Cerebellar cortex (tissue), 1 donor: ENCODE data around the gene TBC1D9.

ENCODE experiments used
- DNase-seq: peaks from one replicate; pipeline ENCODE4 v3.0.0-alpha.2; 2015; ENCODE audit warnings: low spot score

Gene TBC1D9

DNA sequence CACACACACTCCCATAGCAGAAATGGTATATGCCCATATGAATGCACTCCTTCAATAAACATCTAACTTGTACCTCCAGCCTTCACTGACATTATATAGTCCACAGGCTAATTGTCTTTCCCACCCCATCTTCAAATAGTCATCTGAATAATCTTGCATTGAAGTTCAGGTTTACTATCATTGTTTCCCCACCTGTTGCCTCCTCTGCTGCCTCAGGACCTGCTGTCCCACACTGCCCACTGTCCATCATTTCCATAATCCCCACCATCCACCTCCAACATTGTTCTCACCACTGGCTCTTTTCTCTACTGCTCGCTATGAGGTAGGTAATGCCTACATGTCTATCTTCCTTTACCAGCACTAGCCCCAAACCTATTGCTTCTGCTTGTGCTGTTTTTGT is 66.1 kb downstream of the TBC1D9 start:
- DNase-seq = no peak

DNA sequence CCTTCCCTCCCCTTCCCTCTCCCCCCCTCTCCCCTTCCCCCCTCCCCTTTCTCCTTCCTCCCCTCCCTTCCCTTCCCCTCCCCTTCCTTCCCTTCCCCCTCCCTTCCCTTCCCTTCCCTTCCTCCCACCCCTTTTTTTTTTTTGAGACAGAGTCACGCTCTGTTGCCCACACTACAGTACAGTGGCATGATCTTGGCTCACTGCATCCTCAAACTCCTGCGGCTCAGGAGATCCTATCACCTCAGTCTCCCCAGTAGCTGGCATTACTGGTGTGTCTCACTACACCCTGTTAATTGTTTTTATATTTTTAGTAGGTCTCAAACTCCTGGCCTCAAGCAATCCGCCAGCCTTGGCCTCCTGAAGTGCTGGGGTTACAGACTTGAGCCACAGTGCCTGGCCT is 66.6 kb downstream of the TBC1D9 start:
- DNase-seq = no peak

DNA sequence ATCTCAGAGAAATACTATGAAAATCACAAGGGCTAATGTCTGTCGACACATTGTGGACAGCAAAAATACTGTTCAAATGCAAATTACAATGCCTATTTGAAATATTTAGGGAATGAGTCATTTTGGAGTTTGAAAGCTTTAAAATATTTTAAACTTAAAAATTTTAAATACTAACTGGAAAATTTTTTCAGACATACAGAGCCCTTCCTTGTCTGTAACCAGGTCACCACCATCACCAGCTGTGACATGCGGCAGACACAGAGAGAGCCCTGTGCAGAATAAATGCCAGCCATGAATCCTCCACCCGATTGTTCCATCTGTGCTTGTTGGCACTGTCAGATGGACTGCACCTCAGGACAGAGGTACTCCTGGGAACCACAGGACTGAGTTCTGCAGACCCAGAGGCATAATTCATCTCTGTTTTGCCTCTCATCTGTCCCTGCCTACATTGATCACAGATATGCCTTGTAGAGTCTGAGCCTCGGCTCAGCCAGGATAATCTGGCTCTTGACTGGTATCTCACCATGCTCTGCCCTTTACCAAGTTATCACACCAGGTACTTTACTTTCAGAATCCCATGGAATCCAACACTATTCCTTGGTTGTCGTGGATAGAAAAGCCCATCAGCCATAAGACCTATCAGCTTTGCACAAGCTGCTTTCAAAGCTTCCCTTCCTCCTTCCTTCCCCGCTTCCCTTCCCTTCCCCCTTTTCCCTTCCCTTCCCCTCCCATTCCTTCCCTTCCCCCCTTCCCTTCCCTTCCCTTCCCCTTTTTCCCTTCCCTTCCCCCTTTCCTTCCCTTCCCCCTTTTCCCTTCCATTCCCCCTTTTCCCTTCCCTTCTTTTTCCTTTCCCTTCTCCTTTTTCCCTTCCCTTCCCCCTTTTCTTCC is 67.2 kb downstream of the TBC1D9 start:
- DNase-seq = peak; percentile 92

DNA sequence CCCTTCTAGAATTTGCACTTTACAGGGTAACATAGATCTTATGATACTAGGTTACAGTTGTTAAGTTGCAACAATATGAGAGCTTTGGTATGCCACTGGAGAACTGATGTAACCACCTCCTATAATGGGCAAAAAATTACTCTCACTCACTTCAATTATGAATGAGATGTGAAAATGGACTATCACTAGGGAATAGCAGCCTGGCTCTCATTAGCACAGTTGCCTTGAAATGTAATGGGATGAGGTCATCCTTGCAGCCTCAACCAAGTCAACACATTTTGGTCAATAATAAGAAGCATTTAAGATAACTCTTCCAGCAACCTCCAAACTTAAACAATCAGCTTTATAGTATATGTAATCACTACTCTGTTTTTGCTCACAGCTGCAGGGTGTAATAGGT is 69.4 kb downstream of the TBC1D9 start:
- peak; percentile 47 for DNase-seq

DNA sequence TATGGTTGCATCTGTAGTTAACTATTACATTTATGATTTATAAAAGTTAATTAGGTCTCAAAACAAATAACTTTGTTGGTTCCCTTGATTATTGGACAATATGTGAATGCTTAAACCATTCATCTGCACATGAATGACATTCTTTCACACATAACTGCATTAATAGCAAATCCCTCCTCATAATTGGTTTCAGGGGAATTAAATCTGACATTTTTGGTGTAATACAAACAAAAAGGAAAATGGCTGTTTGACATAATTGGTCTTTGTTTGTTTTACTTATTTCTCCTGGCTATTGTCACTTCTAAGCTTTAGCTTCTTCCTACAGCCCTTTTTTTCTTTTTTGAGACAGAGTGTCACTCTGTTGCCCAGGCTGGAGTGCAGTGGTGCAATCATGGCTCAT is 71.9 kb downstream of the TBC1D9 start:
- DNase-seq = no peak

DNA sequence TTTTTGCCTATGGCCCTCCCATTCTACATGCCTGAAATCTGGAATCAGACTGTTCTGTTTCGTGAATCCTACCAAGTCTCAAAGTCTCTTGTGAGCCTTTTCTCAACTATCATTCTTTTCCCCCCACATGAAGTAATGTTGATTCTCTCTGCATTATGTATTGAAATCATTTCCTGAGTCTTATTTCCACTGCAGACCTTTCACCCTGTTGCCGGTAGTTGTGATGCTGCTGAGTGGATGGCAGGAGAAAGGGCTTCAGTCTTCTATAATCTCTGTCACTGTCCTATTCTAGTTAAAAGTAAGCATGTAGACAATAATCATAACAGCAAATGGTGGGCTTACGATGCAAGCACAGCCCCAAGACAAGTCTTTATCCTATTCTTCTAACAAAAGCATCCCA is 75.0 kb downstream of the TBC1D9 start:
- DNase-seq = no peak

DNA sequence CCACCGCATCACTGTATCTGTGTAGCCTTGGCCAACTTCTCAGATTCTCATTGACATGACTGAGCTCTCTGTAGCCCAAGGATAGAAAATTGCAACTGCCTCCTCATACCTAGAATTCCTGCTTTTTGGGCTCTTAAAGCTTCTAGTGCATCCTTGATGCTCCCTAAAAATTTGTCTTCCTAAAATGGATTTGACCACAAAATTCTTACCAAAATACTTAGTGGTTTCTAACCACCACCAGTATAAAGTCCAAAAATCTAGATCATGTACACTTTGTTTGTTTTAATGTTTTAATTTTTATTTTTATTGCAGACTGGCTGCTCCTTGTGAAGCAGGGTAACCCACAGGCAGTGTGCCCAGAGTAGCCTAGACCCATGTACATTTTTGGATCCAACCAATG is 75.5 kb downstream of the TBC1D9 start:
- DNase-seq = no peak

DNA sequence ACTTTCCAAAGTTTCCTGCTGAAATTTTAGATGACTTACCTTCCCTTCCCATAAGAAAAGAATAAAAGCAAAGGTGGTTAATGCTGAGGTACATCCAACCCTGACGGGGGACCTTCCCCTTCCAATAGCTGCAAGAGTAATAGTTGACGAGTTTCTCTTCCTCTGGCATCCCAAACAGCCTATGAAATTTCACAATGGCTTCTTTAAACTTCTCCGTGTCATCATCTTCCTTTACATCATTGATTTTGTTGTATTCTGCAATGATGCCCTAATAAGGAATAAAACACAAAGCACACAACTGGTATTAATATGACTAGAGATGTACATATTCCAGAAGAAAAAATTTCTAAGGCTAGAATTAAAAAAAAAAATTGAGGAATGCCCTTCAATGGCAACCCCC is 76.6 kb downstream of the TBC1D9 start:
- no peak for DNase-seq

DNA sequence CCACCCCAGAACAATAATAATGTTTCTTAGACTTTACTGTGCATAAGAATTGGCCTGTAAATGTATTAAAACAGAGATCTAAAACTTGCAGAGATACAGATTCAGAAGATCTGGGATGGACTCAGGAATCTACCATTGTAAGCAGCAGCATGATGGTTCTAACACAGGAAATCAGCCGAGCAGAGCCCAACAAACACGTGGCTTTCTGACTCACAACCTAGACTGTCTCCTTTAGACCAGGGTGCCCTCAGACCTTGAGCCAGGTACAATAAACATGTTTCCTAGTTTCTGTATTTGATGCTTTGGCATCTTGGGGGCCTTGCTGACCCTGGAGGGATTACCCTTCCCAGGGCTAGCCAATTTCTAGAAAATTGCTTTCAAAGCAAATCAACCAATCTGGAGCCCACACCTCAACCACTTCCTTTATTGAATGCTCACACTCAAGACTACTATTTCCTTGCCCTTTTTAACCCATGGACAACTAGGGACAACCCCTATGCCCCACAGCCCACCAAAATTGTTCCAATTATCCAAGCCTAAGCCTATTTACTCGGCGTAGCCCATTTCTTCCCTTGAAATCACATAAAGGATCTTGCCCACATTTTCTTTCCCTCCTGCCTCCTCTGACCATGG is 80.5 kb downstream of the TBC1D9 start:
- DNase-seq = no peak

DNA sequence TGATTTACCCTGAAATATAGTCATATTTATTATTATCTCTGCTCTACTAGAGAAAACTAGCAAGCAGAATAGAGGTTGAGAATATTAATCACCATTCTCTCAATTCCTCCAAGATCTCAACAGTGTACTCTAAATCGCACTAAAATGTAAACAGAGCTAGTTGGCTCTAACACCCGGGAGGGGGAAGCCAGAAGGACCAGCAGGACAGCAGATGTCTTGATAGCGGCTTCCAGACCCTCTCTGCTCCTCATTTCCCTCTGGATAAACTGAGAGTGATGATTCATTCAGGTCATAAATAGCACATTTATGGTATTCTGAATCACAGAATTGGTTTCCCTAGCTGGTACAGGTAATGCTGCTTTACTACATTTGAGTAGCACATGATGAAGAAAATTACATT is 82.5 kb downstream of the TBC1D9 start:
- DNase-seq = peak; percentile 88

DNA sequence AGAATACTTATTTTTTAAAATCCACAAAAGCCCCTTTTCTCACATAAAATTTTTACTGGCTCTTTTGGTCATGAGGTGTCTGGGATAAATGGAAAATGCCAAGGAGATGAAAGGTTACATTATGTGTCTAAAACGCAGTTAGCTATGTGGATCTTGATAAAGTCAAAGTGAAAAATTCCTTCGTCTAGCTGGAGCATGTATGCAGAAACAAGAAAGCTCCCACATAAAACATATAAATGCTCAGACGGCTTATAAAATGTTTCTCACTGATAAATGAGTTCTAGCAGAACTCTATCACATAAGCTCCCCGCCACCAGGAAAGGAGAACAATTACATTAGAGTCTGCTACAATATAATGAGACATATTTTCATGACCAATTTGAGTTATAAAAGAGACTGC is 83.8 kb downstream of the TBC1D9 start:
- DNase-seq = no peak

DNA sequence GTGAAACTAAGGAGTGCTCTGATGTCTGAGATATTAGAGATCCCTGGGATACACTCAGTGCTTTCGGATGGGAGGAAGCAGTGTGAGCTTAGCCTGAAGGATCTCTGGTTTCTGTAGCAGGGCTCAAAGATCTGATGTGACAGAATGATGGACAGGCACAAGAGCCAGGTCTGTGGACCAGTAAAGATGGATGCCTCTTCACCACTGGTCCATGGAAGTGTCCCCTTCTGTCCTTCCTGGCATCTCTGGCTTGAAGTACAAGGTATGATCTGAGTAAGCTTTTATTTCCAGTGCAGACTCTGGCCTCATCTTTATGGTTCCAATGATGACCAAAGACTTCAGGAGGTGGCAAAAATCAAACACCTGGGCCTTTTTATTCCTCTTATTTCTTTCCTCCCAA is 88.1 kb downstream of the TBC1D9 start:
- no peak for DNase-seq

DNA sequence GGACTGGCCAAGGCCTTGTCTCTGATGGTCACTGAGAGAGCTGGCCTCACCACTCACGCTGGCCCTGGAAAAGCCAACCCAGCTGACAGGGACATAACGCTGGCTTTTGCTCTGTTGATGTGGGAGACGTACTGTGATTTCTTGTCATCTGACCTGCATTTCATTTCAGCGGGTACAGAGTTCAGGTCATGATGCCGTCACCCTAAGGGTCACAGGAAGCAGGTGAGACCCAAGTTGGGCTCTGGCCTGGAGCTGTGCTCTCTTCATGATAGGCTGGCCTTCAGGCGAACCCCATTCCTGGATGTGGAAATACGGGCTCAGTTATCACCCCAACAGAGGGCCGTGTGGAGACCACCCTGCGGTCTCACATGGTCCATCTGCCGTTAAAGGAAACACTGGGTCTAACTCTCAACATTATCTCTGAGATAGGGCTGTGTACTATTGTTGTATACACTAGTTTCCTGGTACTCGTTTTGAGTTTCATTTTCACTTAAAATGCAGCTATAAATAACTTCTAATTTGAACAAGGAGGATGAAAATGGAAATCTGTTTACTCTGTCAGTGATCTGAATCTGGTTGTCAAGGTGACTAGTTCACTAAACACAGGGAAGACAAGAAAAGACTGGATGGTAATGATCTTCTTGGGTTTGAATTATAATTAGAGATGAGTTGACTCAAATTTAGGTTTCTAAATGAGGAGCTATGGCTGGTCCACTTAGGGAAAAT is 89.1 kb downstream of the TBC1D9 start:
- no peak for DNase-seq

DNA sequence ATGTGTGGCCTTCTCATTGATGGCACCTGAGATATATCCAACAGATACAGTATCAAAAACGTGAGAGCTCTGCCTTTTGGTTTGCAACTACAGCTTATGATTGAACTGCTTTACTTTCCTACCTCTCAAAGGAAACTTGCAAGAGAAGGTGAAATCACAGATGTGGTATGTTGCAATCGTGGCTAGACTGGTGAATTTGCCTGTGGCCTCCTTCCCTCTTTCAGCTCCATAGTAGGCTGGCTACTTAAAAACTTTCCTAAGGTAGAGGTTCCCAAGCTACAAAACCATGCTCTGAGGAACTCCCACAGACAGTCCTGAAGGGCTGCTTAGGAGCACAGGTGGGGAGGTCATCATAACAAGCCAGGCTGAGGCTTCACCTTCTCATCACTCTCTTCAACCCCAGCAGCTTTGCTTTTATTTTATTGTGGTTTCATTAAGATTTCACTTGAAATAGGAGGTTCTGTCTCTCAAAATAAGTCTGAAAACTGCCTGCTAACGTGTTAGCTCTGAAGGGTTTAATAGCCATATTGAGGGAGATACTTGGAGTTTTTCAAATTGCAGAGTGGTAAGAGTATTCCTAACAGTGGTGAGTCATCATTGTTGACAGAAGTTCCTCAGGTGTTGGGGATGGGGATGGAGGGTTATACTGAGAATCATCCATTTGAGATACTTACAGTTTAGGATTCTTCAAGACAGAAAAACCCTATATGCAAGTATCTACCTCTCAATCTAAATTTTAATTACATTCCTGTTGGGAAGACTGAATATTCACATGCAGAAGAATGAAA is 93.9 kb downstream of the TBC1D9 start:
- DNase-seq = no peak

DNA sequence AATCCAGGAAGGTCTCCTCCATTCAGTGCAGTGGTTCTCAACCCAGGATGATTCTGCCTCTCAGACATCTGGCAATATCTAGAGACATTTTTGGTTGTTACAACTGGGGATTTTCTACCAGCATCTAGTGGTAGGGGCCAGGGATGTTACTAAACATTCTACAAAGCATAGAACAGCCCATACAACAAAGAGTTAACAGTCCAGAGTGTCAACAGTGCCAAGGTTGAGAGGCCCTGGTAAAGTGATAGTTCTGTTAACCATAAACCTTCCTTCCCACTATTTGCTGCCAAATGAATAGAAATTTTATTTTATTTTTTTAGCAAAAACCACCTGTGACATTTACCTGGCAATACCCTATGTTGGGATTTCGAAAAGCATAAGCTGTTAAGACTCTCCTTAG is 94.6 kb downstream of the TBC1D9 start:
- DNase-seq = no peak

DNA sequence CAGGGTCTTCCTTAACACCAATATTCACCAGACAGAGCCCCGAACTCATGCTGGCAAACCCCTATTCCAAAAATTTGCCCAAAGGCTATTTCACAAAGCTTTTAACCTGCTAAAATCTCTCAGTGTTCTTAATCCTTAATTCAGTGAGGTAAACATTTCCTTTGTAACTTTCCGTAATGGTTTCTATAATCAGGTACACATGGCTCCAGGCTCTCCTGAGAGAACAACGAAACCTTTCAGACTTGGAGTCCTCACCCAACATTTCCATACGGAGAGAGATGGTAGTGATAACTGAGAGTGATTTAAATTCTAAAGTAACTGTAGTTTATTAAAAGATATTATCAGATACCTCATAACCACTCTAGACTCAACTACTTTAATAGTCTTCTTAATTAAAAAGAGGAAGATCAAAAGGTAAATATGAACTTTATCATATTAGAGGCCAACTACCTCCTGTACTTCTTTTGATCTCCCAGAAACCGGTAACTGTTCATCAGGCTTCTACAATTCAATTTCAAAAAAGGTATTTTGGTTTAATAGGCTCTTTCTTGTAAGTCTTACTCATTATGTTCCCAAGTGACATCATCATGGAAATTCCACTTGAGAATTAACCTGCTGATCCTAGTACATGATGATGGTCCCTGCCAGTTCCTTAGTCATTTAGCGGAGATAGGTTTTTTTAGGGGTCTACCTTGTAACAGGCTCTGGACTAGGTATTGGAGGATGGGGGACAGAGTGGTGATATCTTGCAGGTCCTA is 96.1 kb downstream of the TBC1D9 start:
- no peak for DNase-seq

DNA sequence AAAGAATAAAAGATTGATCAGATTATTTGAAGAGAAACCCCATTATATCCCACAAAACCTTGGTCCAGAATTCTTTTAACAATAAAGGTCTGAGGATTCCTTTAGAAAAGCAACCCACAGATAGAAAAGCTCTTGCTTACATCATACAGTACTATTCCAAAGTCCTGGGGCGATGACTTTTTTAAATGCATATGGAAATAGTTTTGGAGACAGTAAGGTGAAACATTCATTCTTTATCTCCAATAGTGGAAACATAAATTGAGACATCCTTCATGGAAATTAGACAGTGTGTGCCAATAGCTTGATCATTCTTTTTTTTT is 101.7 kb downstream of the TBC1D9 start:
- no peak for DNase-seq

DNA sequence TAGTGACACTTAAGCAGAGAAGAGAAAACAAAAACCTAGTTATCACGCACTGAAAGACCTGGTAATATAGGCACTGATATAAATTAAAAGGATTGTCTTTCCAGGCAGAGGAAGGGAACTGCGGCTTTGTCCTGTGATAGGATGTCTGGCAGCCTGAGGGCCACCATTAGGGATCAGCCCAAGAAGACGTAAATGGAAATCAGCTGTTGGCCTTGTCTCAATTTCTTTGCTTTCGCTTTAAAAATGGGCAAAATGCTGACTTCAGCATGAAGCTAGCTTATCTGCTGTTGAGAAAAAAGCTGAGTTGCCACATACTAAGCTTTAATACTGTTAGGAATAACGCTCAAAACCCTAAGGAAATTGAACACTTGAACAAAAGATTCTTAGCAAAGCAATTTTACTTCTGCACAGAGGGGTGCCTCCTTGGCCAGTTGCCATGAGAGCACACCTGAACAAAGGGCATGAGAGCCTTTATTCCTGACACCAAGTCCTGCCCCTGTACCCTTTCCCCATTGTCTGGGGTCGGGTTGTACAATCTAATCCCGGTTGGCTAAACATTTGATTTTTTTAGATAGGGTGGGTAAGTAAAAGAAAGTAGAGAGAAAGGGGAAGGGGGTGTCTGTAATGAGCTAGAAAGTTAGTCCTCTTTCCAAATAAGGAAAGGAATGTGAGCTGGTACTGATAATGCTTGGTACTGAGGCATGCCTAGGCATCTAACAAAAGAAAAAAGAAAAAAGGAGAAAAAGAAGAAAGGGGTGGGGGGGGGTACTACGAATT is 102.3 kb downstream of the TBC1D9 start:
- no peak for DNase-seq

DNA sequence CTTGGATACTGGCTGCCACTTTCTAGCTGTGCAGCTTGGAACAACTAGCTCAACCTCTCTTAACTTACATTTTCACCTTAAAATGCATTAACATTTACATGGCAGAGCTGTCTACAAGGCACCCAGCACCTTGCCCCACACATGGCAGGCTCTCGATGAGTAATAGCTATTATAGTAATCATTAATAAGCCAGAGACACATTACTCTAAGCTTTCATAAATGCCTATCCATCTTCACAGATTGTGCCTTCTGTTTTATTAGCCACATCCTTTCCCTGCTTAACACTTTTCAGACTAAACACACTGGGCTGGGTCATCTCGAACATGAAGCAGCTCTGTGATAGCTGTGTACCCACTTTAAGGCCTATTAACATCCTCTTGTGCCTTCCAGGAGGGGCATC is 103.6 kb downstream of the TBC1D9 start:
- no peak for DNase-seq

DNA sequence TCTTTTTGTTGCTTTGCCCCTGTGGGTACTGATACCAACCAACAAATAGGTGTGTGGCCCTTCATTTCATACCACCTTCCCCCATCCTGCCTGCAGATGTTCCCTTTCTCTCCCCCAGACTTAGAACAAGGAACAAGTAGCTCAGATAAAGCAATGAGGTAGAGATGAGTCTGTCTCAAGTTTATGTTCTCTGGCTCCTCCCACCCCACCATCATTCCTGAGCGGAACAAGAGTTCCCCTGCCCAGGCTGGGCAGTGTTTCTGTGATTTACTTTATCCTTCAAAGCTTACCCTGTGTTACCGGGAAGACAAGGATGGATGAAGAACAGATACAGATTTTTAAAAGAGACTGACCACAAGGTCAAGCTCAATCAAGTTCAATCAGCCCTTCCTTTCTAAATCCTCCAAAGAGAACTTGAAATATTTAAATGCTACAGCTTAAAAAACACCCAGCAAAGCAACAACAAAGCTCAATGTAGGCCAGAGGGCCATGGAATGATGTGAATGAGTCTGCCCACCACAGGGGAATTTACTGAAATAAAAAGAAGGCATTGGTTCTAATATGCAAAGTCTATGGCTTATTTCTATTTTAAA is 107.4 kb downstream of the TBC1D9 start:
- DNase-seq = no peak
